ENCODE results near the gene JAK1.
"Not testable (repeated sequence)": the region's sequence is repeated elsewhere in the genome, so short reads cannot be mapped to it uniquely, and the experiment has no call there.

JAK1 gene

DNA sequence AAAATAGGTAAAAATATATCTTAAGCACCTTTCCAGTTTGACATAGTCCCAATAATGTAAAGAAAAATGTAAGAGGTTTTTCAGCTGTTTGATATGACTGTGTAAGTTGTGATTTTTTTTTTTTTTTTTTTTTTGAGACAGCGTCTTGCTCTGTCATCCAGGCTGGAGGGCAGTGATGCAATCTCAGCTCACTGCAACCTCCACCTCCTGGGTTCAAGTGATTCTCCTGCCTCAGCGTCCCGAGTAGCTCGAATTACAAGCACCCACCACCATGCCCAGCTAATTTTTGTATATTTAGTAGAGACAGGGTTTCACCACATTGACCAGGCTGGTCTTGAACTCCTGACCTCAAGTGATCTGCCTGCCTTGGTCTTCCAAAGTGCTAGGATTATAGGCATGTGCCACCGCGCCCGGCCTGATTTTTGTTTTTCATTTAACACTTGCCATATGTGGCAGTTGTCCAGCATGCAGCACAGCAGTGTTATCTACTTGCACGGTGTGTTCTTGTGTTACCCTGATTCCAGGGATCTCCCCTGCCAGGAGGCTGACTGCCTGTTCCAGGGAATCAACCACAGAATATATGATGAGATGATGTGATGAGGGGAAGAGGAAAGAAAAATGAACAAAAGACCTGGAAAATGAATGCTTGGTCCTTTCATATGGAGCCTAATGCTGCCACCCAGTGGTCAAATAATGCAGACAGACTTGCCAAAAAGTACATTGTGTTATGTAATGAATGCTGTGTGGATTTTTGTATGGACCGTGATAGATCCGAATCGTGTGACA is 142.5 kb downstream of the JAK1 start:
- Histone ChIP-seq H3K36me3 (ENCODE audit: control insufficient read depth, low read depth, low read length) (no peaks in the 10 kb centered on the region), H3K4me3 (ENCODE audit: low read length) (no peak overlapping the region), H3K27me3 (ENCODE audit: control insufficient read depth, insufficient read depth, low read length) (no peaks in the 10 kb centered on the region), H3K4me1 (ENCODE audit: control insufficient read depth, low read depth, low read length) (peaks cover 3% of the 10 kb centered on the region), H3K9me3 (ENCODE audit: control insufficient read depth, low read depth, low read length) (no peaks in the 10 kb centered on the region), H3K27ac (ENCODE audit: low read length) (no peak overlapping the region), H3K9ac (ENCODE audit: low read length) (no peak overlapping the region)

- Histone ChIP-seq H3K9ac (ENCODE audit: low read length) (no peak overlapping the region), H3K36me3 (ENCODE audit: control insufficient read depth, low read depth, low read length) (no peaks in the 10 kb centered on the region), H3K9me3 (ENCODE audit: control insufficient read depth, low read depth, low read length) (no peaks in the 10 kb centered on the region), H3K27ac (ENCODE audit: low read length) (no peak overlapping the region), H3K4me1 (ENCODE audit: control insufficient read depth, low read depth, low read length) (peaks cover 3% of the 10 kb centered on the region), H3K27me3 (ENCODE audit: control insufficient read depth, insufficient read depth, low read length) (no peaks in the 10 kb centered on the region), H3K4me3 (ENCODE audit: low read length) (no peak overlapping the region)
Observed at GRCh38 chr1:64822621-64823020, 143.7 kb downstream of the JAK1 start.

DNA sequence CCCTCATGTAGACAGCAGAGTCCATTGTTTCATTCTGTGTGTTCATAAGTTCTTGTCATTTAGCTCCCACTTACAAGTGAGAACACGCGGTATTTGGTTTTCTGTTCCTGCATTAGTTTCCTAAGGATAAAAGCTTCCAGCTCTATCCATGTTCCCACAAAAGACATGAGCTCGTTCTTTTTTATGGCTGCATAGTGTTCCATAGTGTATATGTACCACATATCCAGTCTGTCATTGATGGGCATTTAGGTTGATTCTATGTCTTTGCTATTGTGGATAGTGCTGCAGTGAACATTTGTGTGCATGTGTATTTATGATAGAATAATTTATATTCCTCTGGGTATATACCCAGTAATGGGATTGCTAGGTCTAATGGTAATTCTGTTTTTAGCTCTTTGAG is 145.8 kb downstream of the JAK1 start:
- H3K27ac ChIP-seq (ENCODE audit: low read length); H3K27me3 ChIP-seq (ENCODE audit: control insufficient read depth, insufficient read depth, low read length); H3K9ac ChIP-seq (ENCODE audit: low read length); H3K4me1 ChIP-seq (ENCODE audit: control insufficient read depth, low read depth, low read length); H3K36me3 ChIP-seq (ENCODE audit: control insufficient read depth, low read depth, low read length); H3K9me3 ChIP-seq (ENCODE audit: control insufficient read depth, low read depth, low read length); H3K4me3 ChIP-seq (ENCODE audit: low read length): not testable (repeated sequence)

DNA sequence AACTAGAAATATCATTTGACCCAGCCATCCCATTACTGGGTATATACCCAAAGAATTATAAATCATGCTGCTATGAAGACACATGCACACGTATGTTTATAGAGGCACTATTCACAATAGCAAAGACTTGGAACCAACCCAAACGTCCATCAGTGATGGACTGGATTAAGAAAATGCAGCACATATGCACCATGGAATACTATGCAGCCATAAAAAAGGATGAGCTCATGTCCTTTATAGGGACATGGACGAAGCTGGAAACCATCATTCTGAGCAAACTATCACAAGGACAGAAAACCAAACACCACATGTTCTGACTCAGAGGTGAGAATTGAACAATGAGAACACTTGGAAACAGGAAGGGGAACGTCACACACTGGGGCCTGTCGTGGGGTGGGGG is 149.0 kb downstream of the JAK1 start:
- H3K27ac ChIP-seq (ENCODE audit: low read length): not testable (repeated sequence)

DNA sequence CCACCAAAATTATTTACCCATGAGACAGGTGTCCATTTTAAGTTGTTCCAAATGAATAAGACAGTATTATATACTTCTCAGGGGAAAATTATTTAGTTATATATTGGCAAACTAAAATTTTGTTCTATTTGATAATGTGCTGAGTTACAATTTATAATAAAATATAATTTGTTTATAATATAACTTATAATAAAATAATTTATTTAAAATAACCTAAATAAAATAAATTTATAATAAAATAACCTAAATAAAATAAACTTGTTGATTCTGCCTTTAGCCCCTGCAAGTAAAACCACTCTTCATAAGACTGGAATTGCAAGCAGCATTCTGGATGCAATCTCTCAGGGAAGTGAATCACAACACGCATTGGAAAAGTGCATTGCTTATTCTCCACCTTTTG is 151.9 kb downstream of the JAK1 start:
- Histone ChIP-seq H3K4me1 (ENCODE audit: control insufficient read depth, low read depth, low read length) (no peaks in the 10 kb centered on the region), H3K36me3 (ENCODE audit: control insufficient read depth, low read depth, low read length) (peaks cover 4% of the 10 kb centered on the region), H3K27ac (ENCODE audit: low read length) (no peak overlapping the region), H3K4me3 (ENCODE audit: low read length) (no peak overlapping the region), H3K9me3 (ENCODE audit: control insufficient read depth, low read depth, low read length) (no peaks in the 10 kb centered on the region), H3K9ac (ENCODE audit: low read length) (no peak overlapping the region), H3K27me3 (ENCODE audit: control insufficient read depth, insufficient read depth, low read length) (no peaks in the 10 kb centered on the region)

More for the DNA sequence above, 149.0 kb downstream of the JAK1 start:
- H3K9me3 ChIP-seq (ENCODE audit: control insufficient read depth, low read depth, low read length); H3K36me3 ChIP-seq (ENCODE audit: control insufficient read depth, low read depth, low read length); H3K9ac ChIP-seq (ENCODE audit: low read length); H3K4me1 ChIP-seq (ENCODE audit: control insufficient read depth, low read depth, low read length); H3K4me3 ChIP-seq (ENCODE audit: low read length); H3K27me3 ChIP-seq (ENCODE audit: control insufficient read depth, insufficient read depth, low read length): not testable (repeated sequence)

- peaks cover 4% of the 10 kb centered on the region for H3K36me3 ChIP-seq (ENCODE audit: control insufficient read depth, low read depth, low read length)
- no peak overlapping the region for H3K4me3 ChIP-seq (ENCODE audit: low read length)
- no peak overlapping the region for H3K9ac ChIP-seq (ENCODE audit: low read length)
- no peaks in the 10 kb centered on the region for H3K9me3 ChIP-seq (ENCODE audit: control insufficient read depth, low read depth, low read length)
- no peaks in the 10 kb centered on the region for H3K27me3 ChIP-seq (ENCODE audit: control insufficient read depth, insufficient read depth, low read length)
- H3K4me1 ChIP-seq (ENCODE audit: control insufficient read depth, low read depth, low read length): no peaks in the 10 kb centered on the region
- no peak overlapping the region for H3K27ac ChIP-seq (ENCODE audit: low read length)
Observed at GRCh38 chr1:64811131-64811530, 155.2 kb downstream of the JAK1 start.

DNA sequence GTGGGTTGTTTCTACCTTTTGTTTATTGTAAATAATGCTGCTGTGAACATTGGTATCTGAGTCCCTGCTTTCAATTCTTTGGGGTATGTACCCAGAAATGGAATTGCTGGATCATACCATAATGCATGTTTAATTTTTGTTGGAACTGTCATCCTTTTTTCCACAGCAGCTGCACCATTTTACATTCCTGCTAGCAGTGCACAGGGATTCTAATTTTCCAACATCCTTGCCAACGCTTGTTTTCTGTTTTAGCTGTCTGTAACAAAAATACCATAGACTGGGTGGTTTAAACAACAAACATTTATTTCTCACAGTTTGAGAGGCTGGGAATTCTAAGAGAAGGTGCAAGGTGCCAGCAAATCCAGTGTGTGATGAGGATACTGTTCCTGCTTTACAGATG is 156.3 kb downstream of the JAK1 start:
- Histone ChIP-seq H3K36me3 (ENCODE audit: control insufficient read depth, low read depth, low read length) (peaks cover 4% of the 10 kb centered on the region), H3K9ac (ENCODE audit: low read length) (no peak overlapping the region), H3K27ac (ENCODE audit: low read length) (no peak overlapping the region), H3K4me1 (ENCODE audit: control insufficient read depth, low read depth, low read length) (no peaks in the 10 kb centered on the region), H3K4me3 (ENCODE audit: low read length) (no peak overlapping the region), H3K9me3 (ENCODE audit: control insufficient read depth, low read depth, low read length) (no peaks in the 10 kb centered on the region), H3K27me3 (ENCODE audit: control insufficient read depth, insufficient read depth, low read length) (no peaks in the 10 kb centered on the region)

- no peak overlapping the region for H3K9ac ChIP-seq (ENCODE audit: low read length)
- no peaks in the 10 kb centered on the region for H3K36me3 ChIP-seq (ENCODE audit: control insufficient read depth, low read depth, low read length)
- no peak overlapping the region for H3K4me3 ChIP-seq (ENCODE audit: low read length)
- no peaks in the 10 kb centered on the region for H3K9me3 ChIP-seq (ENCODE audit: control insufficient read depth, low read depth, low read length)
- no peaks in the 10 kb centered on the region for H3K4me1 ChIP-seq (ENCODE audit: control insufficient read depth, low read depth, low read length)
- no peaks in the 10 kb centered on the region for H3K27me3 ChIP-seq (ENCODE audit: control insufficient read depth, insufficient read depth, low read length)
- no peak overlapping the region for H3K27ac ChIP-seq (ENCODE audit: low read length)
Observed at GRCh38 chr1:64809309-64809708, 157.0 kb downstream of the JAK1 start.

DNA sequence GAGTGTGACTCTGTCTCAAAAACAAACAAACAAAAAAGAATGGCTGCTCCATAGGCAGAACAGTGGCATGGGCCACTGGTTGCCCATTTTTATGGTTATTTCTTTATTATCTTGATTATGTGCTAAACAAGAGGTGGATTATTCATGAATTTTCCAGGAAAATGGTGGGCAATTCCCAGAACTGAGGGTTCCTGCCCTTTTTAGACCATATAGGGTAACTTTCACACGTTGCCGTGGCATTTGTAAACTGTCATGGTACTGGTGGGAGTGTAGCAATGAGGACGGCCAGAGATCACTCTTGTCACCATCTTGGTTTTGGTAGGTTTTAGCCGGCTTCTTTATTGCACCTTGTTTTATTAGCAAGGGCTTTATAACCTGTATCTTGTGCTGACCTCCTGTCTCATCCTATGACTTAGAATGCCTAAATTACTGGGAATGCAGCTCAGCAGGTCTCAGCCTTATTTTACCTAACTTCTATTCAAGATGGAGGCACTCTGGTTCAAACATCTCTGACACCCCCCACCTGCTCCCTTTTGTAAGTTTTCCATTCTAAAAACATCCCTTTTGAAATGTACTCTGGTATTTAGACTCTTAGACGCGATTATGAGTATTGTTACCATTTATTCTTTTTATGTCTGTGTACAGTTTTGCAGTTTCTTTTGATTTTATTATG is 164.4 kb downstream of the JAK1 start:
- Histone ChIP-seq H3K36me3 (ENCODE audit: control insufficient read depth, low read depth, low read length) (no peaks in the 10 kb centered on the region), H3K27me3 (ENCODE audit: control insufficient read depth, insufficient read depth, low read length) (no peaks in the 10 kb centered on the region), H3K9me3 (ENCODE audit: control insufficient read depth, low read depth, low read length) (no peaks in the 10 kb centered on the region), H3K4me1 (ENCODE audit: control insufficient read depth, low read depth, low read length) (peaks cover 5% of the 10 kb centered on the region), H3K9ac (ENCODE audit: low read length) (no peak overlapping the region), H3K4me3 (ENCODE audit: low read length) (no peak overlapping the region), H3K27ac (ENCODE audit: low read length) (no peak overlapping the region)

DNA sequence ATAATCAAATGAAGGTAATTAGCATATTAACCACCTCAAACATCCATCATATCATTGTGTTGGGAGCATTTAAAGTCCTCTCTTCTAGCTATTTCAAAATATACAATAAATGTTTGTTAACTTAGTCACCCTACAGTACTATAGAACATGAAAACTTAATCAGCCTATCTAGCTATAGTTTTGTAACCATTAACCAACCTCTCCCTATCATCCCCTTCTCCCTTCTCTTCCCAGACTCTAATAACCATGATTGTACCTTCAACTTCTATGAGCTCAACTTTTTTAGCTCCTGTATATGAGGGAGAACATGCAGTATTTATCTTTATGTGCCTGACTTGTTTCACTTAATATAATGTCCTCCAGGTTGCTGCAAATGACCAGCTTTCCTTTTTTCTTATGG is 167.5 kb downstream of the JAK1 start:
- no peaks in the 10 kb centered on the region for H3K9me3 ChIP-seq (ENCODE audit: control insufficient read depth, low read depth, low read length)
- H3K36me3 ChIP-seq (ENCODE audit: control insufficient read depth, low read depth, low read length): no peaks in the 10 kb centered on the region
- no peaks in the 10 kb centered on the region for H3K27me3 ChIP-seq (ENCODE audit: control insufficient read depth, insufficient read depth, low read length)
- peaks cover 5% of the 10 kb centered on the region for H3K4me1 ChIP-seq (ENCODE audit: control insufficient read depth, low read depth, low read length)
- H3K27ac ChIP-seq (ENCODE audit: low read length): no peak overlapping the region
- H3K4me3 ChIP-seq (ENCODE audit: low read length): no peak overlapping the region
- no peak overlapping the region for H3K9ac ChIP-seq (ENCODE audit: low read length)

DNA sequence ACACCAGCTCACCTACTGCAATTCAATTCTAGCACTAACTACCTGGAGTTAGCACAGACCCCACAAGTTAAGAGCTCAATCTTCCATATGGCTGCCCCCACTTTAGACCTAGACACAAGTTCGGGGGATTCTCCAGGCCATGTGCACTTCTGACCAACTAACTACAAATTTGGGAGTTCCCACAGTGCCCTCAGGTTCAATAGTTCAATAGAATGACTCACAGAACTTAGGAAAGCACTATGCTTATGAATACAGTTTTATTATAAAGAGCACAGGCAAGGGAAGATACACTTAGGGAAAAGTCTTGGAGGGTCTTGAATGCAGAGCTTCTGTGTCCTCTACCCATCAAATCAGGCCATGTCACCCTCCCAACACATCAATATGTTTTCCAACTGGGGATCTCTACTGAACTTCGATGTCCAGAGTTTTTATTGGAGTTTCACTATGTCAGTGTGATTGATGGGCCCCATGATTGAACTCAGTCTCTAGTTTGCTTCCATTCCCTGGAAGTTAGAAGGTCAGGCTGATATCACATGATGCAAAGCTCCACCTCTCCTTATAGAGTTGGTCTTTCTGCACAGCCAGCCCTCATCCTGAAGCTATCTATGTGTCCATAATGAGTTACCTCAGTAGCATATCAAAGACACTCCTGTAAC is 175.4 kb downstream of the JAK1 start:
- peaks cover 14% of the 10 kb centered on the region for H3K9me3 ChIP-seq (ENCODE audit: control insufficient read depth, low read depth, low read length)
- H3K4me1 ChIP-seq (ENCODE audit: control insufficient read depth, low read depth, low read length): no peaks in the 10 kb centered on the region
- H3K36me3 ChIP-seq (ENCODE audit: control insufficient read depth, low read depth, low read length): peaks cover 11% of the 10 kb centered on the region
- H3K4me3 ChIP-seq (ENCODE audit: low read length): no peak overlapping the region
- no peaks in the 10 kb centered on the region for H3K27me3 ChIP-seq (ENCODE audit: control insufficient read depth, insufficient read depth, low read length)
- no peak overlapping the region for H3K9ac ChIP-seq (ENCODE audit: low read length)
- no peak overlapping the region for H3K27ac ChIP-seq (ENCODE audit: low read length)
